A549 (cell line): ENCODE data around the gene SDF4.

Source experiments
- CTCF ChIP-seq: fragments of >200 bp; sonication (Bioruptor Twin); formaldehyde crosslinking; IDR thresholded peaks from 3 replicates; pipeline ENCODE4 v1.5.1; 2016
- ESRRA ChIP-seq: fragments of 150-350 bp; IDR thresholded peaks from 2 replicates; pipeline ENCODE4 v1.6.1; 2014; ENCODE audit warnings: mild to moderate bottlenecking, low read length, borderline replicate concordance
- JUNB ChIP-seq: fragments of >200 bp; sonication (Bioruptor Twin); formaldehyde crosslinking; IDR thresholded peaks from 2 replicates; pipeline ENCODE4 v1.6.1; 2016
- MAX ChIP-seq: IDR thresholded peaks from 2 replicates; pipeline ENCODE4 v1.6.1; 2012
- POLR2A ChIP-seq: IDR thresholded peaks from 2 replicates; pipeline ENCODE4 v1.6.1; 2012; ENCODE audit warnings: mild to moderate bottlenecking, low read length
- ZSCAN20 ChIP-seq: fragments of 250-450 bp; sonication (Bioruptor Pico); IDR thresholded peaks from 2 replicates; pipeline ENCODE4 v1.8.0; 2022; ENCODE audit warnings: mild to moderate bottlenecking, moderate library complexity

DNA sequence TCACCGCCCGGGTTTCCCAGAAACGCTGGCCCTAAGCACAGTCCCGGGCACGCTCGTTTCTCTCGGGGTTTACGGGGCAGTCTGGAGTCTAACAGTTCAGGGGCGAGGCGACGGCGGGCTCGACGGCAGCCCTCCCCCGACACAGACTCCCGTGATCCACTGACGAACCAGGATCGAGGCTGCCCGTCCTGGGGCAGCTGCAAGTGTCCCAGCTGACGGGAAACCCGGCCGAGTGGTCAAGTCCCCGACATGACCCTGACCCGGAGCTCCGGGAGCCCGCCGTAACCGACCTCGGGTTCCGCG, 41.4 kb upstream of the SDF4 start:
- TF ChIP-seq ESRRA (no peak), JUNB (no peak), ZSCAN20 (CRISPR knock-in tag) (no peak), CTCF (no peak), MAX (no peak), POLR2A (no peak)
